ENCODE data around the gene SRGAP3.

Gene SRGAP3

GRCh38 chr3:9238276-9238675, 11.2 kb downstream of the SRGAP3 start:
- Histone ChIP-seq H3K9me3 (ENCODE audit: control insufficient read depth, insufficient read depth, low read depth, low read length) (no peaks in the 10 kb centered on the region), H3K4me3 (ENCODE audit: low read depth, low read length) (no peak overlapping the region), H3K36me3 (ENCODE audit: control insufficient read depth in 2 of 2, insufficient read depth in 1 of 2, low read length in 2 of 2) (no peaks in the 10 kb centered on the region), H3K27ac (ENCODE audit: extremely low read depth, low read depth, low read length) (no peak overlapping the region), H3K4me1 (ENCODE audit: control insufficient read depth, insufficient read depth, low read length) (no peaks in the 10 kb centered on the region)
- POLR2A ChIA-PET = no interaction called here
- TF ChIP-seq ZFP37 (tag by site-specific recombination; IDR thresholded peaks at IDR 0.05) = no peak
- TF ChIP-seq, protein P1, sequence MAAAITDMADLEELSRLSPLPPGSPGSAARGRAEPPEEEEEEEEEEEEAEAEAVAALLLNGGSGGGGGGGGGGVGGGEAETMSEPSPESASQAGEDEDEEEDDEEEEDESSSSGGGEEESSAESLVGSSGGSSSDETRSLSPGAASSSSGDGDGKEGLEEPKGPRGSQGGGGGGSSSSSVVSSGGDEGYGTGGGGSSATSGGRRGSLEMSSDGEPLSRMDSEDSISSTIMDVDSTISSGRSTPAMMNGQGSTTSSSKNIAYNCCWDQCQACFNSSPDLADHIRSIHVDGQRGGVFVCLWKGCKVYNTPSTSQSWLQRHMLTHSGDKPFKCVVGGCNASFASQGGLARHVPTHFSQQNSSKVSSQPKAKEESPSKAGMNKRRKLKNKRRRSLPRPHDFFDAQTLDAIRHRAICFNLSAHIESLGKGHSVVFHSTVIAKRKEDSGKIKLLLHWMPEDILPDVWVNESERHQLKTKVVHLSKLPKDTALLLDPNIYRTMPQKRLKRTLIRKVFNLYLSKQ (tag by site-specific recombination; IDR thresholded peaks at IDR 0.05; ENCODE audit: borderline replicate concordance) = no peak
- TF ChIP-seq TCF7L2 (IDR thresholded peaks at IDR 0.05; ENCODE audit: borderline replicate concordance, low read depth, low read length) = no peak
- no peak for TF ChIP-seq HOXC10 (CRISPR knock-in tag; IDR thresholded peaks at IDR 0.05)
- TF ChIP-seq KLF8 (tag by site-specific recombination; IDR thresholded peaks at IDR 0.05) = no peak
- no peak for TF ChIP-seq ZNF341 (tag by site-specific recombination; IDR thresholded peaks at IDR 0.05; ENCODE audit: low read depth)
- TF ChIP-seq WT1 (tag by site-specific recombination; IDR thresholded peaks at IDR 0.05) = no peak
- TF ChIP-seq ZNF561 (tag by site-specific recombination; IDR thresholded peaks at IDR 0.05; ENCODE audit: borderline replicate concordance) = no peak
- TF ChIP-seq ZNF146 (tag by site-specific recombination; IDR thresholded peaks at IDR 0.05) = no peak
- TF ChIP-seq ZNF416 (tag by site-specific recombination; IDR thresholded peaks at IDR 0.05) = no peak
- TF ChIP-seq ZBTB8A (tag by site-specific recombination; IDR thresholded peaks at IDR 0.05) = no peak
- CTCF ChIA-PET = no interaction called here

DNA sequence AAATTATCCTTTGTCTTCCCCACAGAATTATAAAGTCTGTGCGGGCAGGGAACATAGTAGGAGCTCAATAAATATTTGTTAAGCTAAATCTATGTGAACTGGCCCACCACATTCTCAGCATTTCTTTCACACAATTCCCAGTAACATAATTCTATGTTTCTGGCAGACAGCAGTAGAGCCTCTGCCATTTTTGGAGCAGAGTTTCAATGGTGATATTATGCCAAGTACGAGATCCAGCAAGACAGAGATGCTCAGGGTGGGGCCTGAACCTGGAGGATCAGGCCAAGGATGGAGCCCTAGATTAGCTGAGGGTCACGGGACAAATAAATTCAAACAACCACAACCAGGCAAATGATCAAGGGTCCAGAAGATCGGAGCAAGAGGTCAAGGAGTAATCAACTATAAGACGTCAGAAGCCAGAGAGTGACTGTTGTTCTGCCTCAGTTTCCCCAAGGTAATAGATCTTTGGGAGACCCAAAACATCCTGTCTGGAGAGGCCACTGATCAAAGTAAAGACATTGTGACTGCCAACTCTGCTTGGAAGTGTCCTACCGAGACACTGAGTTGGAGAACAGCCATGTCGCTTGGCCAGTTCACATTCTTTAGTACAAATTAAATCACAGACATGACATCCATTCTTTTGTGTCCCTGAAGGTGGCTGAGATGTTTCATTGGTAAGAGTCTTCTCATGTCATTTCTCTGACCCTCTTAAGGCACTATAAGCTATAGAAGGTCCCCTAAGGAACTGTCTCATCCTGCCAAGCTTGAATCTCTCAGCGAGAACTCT, 15.4 kb downstream of the SRGAP3 start:
- CTCF ChIA-PET = interaction anchor here (0.7 to 1.6 kb wide), 2 partner anchors 16 to 28 kb away, joined by 3 to 4 read pairs; no protein-coding TSS in a partner anchor
- Histone ChIP-seq H3K27ac (ENCODE audit: extremely low read depth, low read depth, low read length) (no peak overlapping the region), H3K9me3 (ENCODE audit: control insufficient read depth, insufficient read depth, low read depth, low read length) (no peaks in the 10 kb centered on the region), H3K36me3 (ENCODE audit: control insufficient read depth in 2 of 2, insufficient read depth in 1 of 2, low read length in 2 of 2) (no peaks in the 10 kb centered on the region), H3K4me1 (ENCODE audit: control insufficient read depth, insufficient read depth, low read length) (no peaks in the 10 kb centered on the region), H3K4me3 (ENCODE audit: low read depth, low read length) (no peak overlapping the region)
- POLR2A ChIA-PET = interaction anchor here (0.5 kb wide), 1 partner anchor 185 kb away, joined by 4 read pairs; no protein-coding TSS in a partner anchor
- no peak for TF ChIP-seq ZNF354C (tag by site-specific recombination; IDR thresholded peaks at IDR 0.05; ENCODE audit: borderline replicate concordance, low read depth)
- TF ChIP-seq, protein P2, sequence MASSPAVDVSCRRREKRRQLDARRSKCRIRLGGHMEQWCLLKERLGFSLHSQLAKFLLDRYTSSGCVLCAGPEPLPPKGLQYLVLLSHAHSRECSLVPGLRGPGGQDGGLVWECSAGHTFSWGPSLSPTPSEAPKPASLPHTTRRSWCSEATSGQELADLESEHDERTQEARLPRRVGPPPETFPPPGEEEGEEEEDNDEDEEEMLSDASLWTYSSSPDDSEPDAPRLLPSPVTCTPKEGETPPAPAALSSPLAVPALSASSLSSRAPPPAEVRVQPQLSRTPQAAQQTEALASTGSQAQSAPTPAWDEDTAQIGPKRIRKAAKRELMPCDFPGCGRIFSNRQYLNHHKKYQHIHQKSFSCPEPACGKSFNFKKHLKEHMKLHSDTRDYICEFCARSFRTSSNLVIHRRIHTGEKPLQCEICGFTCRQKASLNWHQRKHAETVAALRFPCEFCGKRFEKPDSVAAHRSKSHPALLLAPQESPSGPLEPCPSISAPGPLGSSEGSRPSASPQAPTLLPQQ (tag by site-specific recombination; IDR thresholded peaks at IDR 0.05) = no peak
- TF ChIP-seq ZNF362 (tag by site-specific recombination; IDR thresholded peaks at IDR 0.05) = no peak
- TF ChIP-seq WT1 (tag by site-specific recombination; IDR thresholded peaks at IDR 0.05) = no peak
- no peak for TF ChIP-seq MZF1 (tag by site-specific recombination; IDR thresholded peaks at IDR 0.05; ENCODE audit: borderline replicate concordance)
- TF ChIP-seq ZNF621 (tag by site-specific recombination; IDR thresholded peaks at IDR 0.05) = no peak
- TF ChIP-seq ZNF140 (tag by site-specific recombination; IDR thresholded peaks at IDR 0.05) = no peak
- TF ChIP-seq PRDM2 (tag by site-specific recombination; IDR thresholded peaks at IDR 0.05; ENCODE audit: borderline replicate concordance) = no peak
- no peak for TF ChIP-seq ZEB2 (tag by site-specific recombination; IDR thresholded peaks at IDR 0.05)
- TF ChIP-seq ZNF211 (tag by site-specific recombination; IDR thresholded peaks at IDR 0.05; ENCODE audit: low read depth) = no peak
- TF ChIP-seq, protein P3, sequence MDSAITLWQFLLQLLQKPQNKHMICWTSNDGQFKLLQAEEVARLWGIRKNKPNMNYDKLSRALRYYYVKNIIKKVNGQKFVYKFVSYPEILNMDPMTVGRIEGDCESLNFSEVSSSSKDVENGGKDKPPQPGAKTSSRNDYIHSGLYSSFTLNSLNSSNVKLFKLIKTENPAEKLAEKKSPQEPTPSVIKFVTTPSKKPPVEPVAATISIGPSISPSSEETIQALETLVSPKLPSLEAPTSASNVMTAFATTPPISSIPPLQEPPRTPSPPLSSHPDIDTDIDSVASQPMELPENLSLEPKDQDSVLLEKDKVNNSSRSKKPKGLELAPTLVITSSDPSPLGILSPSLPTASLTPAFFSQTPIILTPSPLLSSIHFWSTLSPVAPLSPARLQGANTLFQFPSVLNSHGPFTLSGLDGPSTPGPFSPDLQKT (IDR thresholded peaks at IDR 0.05; ENCODE audit: borderline replicate concordance, low read depth, low read length) = no peak
- no peak for TF ChIP-seq PBX3 (CRISPR knock-in tag; IDR thresholded peaks at IDR 0.05)
